MCF 10A (cell line): ENCODE measurements around the gene CRELD2. TPM values are rescaled to one million over a fixed set of nuclear protein-coding genes. Genes with fewer than 3 reads are reported as not detected.

ENCODE experiments used
- BruUV-seq: library from RNA; stranded (reverse); fragments of 400-500 nt; replicated peaks from 2 replicates; lab custom pipeline; 2021; lab: Mats Ljungman, UMichigan
- CTCF ChIA-PET: fragments of 300-600 bp; sonication (Branson Sonifier 250); formaldehyde crosslinking; extraction: SDS; loops from one replicate; lab custom pipeline; 2021; ENCODE audit warnings: antibody characterized with exemption, inconsistent platforms; lab: Yijun Ruan, JAX
- POLR2A ChIA-PET: fragments of 300-600, 350-650 bp; sonication (Branson Sonifier 250); formaldehyde crosslinking; extraction: SDS; loops from one replicate; lab custom pipeline; 2020; ENCODE audit warnings: antibody characterized with exemption, inconsistent platforms; lab: Yijun Ruan, JAX
- DNase-seq: peaks from one replicate; pipeline ENCODE4 v3.0.0-alpha.2; 2018; ENCODE audit not compliant: unreplicated experiment
- H3K27ac Mint-ChIP-seq: one replicate; pipeline ENCODE4 v1.8.0; 2022; ENCODE audit warnings: mild to moderate bottlenecking, low read depth, mixed read lengths; ENCODE audit not compliant: unreplicated experiment
- H3K27me3 Mint-ChIP-seq: one replicate; pipeline ENCODE4 v1.8.0; 2022; ENCODE audit warnings: mixed read lengths; ENCODE audit not compliant: insufficient read depth, unreplicated experiment
- H3K36me3 Mint-ChIP-seq: one replicate; pipeline ENCODE4 v1.8.0; 2022; ENCODE audit warnings: mild to moderate bottlenecking, moderate library complexity, mixed read lengths; ENCODE audit not compliant: insufficient read depth, unreplicated experiment
- H3K4me1 Mint-ChIP-seq: one replicate; pipeline ENCODE4 v1.8.0; 2022; ENCODE audit warnings: mixed read lengths; ENCODE audit not compliant: insufficient read depth, unreplicated experiment
- H3K4me3 Mint-ChIP-seq: one replicate; pipeline ENCODE4 v1.8.0; 2022; ENCODE audit warnings: mild to moderate bottlenecking, moderate library complexity, mixed read lengths; ENCODE audit not compliant: unreplicated experiment
- H3K9me3 Mint-ChIP-seq: one replicate; pipeline ENCODE4 v1.8.0; 2022; ENCODE audit warnings: mixed read lengths; ENCODE audit not compliant: unreplicated experiment
- CTCF ChIP-seq: fragments of 200-600 bp; IDR thresholded peaks from one replicate; pipeline ENCODE4 v1.8.0; 2022; ENCODE audit warnings: antibody characterized with exemption, mild to moderate bottlenecking; ENCODE audit not compliant: unreplicated experiment
- intact Hi-C: fragments of 100-400 bp; cut with micrococcal nuclease; formaldehyde crosslinking; loops from 2 replicates; pipeline ENCODE4 v1.14.1; 2022
- total RNA-seq: library from RNA; stranded (reverse); gene quantifications from 2 replicates; pipeline ENCODE4 v1.2.3, GENCODE V29; 2022

Gene CRELD2
- total RNA-seq, 1 experiment from 2014 or later = 70.7 TPM

GRCh38 chr22:49951000-49951677, 32.7 kb downstream of the CRELD2 start:
- peak; percentile 90 for DNase-seq
- no peak for TF ChIP-seq CTCF
- no peaks in the 10 kb centered on the region for H3K9me3 Mint-ChIP-seq
- H3K4me3 Mint-ChIP-seq = peak overlapping the region; percentile 29
- ChIA-PET CTCF (interaction anchor here (0.6 to 1.2 kb wide), 3 partner anchors 21 to 79 kb away, joined by 3 to 7 read pairs (median 3); no protein-coding TSS in a partner anchor), POLR2A (interaction anchor here (1.0 to 6.2 kb wide), 8 partner anchors 10 to 77 kb away, joined by 3 to 73 read pairs (median 9); partner anchors contain the start of gene PIM3)
- no TSS peak for BruUV-seq
- intact Hi-C loops = no loop called here
- H3K27ac Mint-ChIP-seq = peak overlapping the region; percentile 88
- H3K27me3 Mint-ChIP-seq = no peaks in the 10 kb centered on the region
- no peaks in the 10 kb centered on the region for H3K36me3 Mint-ChIP-seq
- H3K4me1 Mint-ChIP-seq = peaks cover 24% of the 10 kb centered on the region

GRCh38 chr22:49951678-49951985, 33.2 kb downstream of the CRELD2 start:
- peak; percentile 32 for DNase-seq
- peak overlapping the region; percentile 88 for H3K27ac Mint-ChIP-seq
- peaks cover 29% of the 10 kb centered on the region for H3K4me1 Mint-ChIP-seq
- no TSS peak for BruUV-seq
- TF ChIP-seq CTCF = no peak
- CTCF ChIA-PET = interaction anchor here (0.6 to 1.2 kb wide), 3 partner anchors 21 to 79 kb away, joined by 3 to 7 read pairs (median 3); no protein-coding TSS in a partner anchor
- intact Hi-C loops = no loop called here
- POLR2A ChIA-PET = interaction anchor here (1.0 to 6.2 kb wide), 7 partner anchors 10 to 76 kb away, joined by 3 to 73 read pairs (median 9); partner anchors contain the start of gene PIM3
- H3K9me3 Mint-ChIP-seq = no peaks in the 10 kb centered on the region
- H3K4me3 Mint-ChIP-seq = no peak overlapping the region
- H3K27me3 Mint-ChIP-seq = no peaks in the 10 kb centered on the region
- H3K36me3 Mint-ChIP-seq = no peaks in the 10 kb centered on the region

GRCh38 chr22:49951986-49952896, 33.8 kb downstream of the CRELD2 start:
- Mint-ChIP-seq H3K27me3 (no peaks in the 10 kb centered on the region), H3K4me3 (no peak overlapping the region), H3K27ac (peak overlapping the region; percentile 88), H3K4me1 (peaks cover 35% of the 10 kb centered on the region), H3K9me3 (no peaks in the 10 kb centered on the region), H3K36me3 (no peaks in the 10 kb centered on the region)
- TF ChIP-seq CTCF = no peak
- DNase-seq = no peak
- BruUV-seq = no TSS peak
- intact Hi-C loops = no loop called here
- CTCF ChIA-PET = interaction anchor here (0.8 to 1.4 kb wide), 3 partner anchors 10 to 78 kb away, joined by 3 to 7 read pairs (median 3); no protein-coding TSS in a partner anchor
- POLR2A ChIA-PET = interaction anchor here (0.9 to 6.2 kb wide), 6 partner anchors 9 to 75 kb away, joined by 5 to 73 read pairs (median 10); partner anchors contain the start of gene PIM3
